ENCODE measurements around the gene GIGYF1.
"Not testable (repeated sequence)": the region's sequence is repeated elsewhere in the genome, so short reads cannot be mapped to it uniquely, and the experiment has no call there.

The GIGYF1 gene

DNA sequence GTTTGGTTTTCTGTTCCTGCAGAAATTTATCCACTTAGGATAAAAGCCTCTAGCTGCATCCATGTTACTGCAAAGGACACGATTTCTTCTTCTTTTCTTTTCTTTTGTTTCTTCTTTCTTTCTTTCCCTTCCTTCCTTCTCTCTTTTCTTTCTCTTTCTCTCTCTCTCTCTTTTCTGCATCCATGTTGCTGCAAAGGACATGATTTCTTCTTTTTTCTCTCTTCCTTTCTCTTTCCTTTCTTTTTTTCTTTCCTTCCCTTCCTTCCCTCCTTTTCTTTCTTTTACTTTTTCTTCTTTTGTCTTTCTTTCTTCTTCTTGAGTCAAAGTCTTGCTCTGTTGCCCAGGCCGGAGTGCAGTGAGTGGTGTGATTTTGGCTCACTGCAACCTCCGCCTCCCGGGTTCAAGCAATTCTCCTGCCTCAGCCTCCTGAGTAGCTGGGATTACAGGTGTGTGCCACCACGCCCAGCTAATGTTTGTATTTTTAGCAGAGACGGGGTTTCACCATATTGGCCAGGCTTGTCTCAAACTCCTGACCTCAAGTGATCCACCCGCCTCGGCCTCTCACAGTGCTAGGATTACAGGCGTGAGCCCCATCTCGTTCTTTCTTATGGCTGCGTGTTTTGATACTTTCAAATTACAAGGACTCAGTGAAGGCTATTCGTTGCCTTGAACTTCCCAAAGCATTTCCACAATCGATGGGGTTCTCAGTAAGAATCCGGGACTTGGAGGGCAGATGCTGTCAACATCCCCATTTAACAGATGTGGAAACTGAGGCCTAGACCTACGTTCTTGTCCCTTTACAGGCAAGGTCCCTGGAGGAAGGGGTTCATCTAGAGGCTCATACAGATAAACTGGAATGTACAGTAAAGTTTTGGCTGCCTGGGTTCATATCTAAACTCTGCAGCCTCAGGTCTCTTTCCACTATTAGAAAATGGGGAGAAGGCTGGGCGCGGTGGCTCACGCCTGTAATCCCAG lies 22.4 kb downstream of the GIGYF1 start:
- DNase-seq, result no peak

DNA sequence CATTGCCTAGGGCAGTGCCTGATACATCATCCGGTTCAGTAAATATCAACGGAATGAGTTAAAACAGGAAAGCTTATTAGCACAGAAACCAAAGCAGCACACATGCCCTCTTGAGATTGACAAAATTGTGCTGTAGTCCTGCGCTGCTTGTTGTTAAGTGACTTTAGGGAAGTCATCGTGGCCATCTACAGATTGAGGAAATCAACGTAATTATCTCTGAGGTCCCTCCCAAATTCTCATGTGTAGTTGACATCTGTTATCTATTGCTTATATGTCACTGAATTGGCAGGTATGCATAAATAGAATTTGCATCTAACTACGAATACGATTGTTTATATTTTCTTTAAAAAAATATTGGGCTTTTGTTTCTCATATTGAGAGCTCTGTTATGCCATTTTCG lies 24.0 kb downstream of the GIGYF1 start:
- DNase-seq, result no peak

DNA sequence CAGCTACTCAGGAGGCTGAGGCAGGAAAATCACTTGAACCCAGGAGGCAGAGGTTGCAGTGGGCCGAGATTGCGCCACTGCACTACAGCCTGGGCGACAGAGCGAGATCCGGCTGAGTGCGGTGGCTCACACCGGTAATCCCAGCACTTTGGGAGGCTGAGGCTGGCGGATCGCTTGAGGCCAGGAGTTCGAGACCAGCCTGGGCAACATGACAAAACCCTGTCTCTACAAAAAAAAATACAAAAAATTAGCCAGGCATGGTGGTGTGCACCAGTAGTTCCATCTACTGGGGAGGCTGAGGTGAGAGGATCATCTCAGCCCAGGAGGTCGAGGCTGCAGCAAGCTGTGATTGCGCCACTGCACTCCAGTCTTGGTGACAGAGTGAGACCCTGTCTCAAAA lies 24.9 kb downstream of the GIGYF1 start:
- not testable (repeated sequence) for DNase-seq

DNA sequence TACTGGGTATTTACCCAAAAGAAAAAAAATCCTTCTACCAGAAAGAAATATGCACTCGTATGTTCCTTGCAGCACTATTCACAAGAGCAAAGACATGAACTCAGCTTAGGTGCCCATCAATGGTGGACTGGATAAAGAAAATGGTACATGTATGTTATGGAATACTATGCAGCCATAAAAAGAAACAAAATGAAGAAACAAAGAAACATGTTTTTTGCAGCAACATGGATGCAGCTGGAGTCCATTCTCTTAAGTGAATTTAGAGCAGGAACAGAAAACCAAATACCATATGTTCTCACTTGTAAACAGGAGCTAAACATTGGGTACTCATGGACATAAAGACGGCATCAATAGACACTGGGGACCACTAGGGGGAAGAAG lies 26.0 kb downstream of the GIGYF1 start:
- no peak for DNase-seq

DNA sequence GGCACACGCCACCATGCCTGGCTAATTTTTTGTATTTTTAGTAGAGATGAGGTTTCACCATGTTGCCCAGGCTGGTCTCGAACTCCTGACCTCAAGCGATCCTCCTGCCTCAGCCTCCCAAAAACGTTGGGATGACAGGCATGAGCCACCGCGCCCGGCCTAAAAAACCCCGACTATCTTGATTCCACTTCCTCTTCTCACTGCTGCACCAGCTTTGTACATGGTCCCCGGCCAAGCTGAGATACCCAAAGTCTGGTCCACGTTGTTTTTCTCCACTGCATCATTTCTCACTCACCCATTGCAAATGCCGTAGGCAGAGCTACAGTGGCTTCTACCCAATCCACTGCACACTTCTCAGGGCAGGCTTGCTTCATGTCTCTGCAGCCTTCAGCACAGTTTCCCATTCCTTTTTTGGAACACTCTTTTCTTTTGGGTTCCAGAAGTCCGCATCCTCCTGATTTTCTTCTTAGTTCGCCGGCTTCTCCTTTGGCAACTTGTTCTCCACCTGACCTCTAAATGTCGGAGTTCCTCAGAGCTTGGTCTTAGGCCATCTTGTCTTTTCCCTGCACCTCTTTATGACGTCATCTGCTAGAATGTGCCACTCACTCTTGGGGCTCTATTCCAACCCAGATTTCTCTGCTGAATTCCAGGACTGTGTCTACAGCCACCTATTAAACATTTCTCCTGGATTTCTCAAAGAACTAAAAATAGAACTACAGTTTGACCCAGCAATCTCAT lies 26.6 kb downstream of the GIGYF1 start:
- no peak for DNase-seq

DNA sequence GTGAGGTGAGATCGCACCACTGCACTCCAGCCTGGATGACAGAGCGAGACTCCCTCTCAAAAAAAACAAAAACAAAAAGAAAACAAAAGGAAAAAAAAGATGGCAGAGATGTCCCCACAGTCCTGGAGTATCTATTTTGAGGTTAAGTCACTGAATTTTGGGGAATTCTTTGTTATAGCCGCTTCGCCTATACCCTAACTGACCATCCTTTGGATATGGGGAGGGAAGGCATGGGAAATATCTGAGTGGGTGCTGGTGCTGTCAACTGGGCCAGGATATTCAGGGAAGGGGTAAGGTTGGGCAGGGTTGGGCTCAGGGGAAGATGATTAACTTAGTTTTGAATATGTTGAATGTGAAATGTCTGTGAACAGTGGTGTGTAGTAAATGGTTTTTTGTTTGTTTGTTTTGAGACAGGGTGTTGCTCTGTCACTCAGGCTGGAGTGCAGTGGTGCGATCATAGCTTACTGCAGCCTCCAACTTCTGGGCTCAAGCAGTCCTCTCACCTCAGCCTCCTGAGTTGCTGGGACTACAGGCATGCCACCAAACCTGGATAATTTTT lies 28.8 kb downstream of the GIGYF1 start:
- no peak for DNase-seq

DNA sequence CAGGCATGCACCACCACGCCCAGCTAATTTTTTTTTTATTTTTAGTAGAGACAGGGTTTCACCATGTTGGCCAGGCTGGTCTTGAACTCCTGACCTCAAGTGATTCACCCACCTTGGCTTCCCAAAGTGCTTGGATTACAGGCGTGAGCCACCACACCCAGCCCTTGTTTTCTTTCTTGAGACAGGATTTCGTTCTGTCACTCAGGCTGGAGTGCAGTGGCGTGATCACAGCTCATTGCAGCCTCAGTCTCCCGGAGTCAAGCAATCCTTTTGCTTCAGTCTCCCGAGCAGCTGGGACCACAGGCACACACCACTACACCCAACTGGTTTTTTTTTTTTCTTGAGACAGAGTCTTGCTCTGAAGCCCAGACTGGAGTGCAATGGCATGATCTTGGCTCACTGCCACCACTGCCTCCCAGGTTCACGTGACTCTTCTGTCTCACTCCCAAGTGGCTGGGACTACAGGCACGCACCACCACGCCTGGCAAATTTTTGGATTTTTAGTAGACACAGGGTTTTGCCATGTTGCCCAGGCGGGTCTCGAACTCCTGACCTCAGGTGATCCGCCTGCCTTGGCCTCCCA lies 31.8 kb downstream of the GIGYF1 start:
- DNase-seq, result not testable (repeated sequence)

DNA sequence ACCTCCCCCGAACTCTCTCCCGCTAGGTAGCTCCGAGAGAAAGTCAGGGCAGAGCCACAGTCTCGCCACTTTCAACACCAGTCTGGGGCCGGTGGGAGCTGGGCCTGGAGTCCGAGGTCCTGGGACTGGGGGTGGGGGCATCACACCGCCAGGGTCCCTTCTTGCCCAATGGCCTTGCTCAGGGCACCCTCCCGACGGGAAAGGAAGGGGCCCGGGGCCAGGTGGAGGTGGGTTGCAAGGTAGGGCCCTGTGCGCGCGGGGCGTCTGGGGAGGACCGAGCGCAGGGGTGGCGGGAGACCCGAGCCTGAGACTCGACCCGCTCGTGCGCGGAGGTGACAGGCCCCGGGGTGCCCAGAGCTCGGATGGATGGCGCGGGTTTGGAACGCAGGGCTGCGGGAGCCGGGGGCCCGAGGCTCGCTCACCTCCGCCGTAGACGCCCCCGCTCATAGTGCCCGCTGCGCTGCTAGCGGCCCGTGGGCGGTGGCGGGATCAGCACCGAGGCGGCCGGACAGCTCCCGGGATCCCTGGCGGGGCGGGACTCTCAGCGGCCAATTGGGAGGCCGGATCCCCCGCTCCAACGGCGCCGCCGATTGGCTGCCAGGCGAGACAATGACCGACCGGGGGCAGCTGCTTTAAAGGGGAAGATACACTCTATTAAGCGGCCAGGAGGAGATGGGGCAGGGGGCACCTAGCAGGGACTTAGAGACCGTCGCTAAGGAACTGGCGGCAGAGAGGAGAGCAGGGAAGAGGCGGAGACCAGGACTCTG lies 38.0 kb downstream of the GIGYF1 start, which contains the start of gene ACTL6B:
Gene ACTL6B (minus strand): TSS at position 541 of the 767 bp plus-strand sequence. CDS start 94 bp downstream, at position 447.
- DNase-seq, result peak; percentile 76

DNA sequence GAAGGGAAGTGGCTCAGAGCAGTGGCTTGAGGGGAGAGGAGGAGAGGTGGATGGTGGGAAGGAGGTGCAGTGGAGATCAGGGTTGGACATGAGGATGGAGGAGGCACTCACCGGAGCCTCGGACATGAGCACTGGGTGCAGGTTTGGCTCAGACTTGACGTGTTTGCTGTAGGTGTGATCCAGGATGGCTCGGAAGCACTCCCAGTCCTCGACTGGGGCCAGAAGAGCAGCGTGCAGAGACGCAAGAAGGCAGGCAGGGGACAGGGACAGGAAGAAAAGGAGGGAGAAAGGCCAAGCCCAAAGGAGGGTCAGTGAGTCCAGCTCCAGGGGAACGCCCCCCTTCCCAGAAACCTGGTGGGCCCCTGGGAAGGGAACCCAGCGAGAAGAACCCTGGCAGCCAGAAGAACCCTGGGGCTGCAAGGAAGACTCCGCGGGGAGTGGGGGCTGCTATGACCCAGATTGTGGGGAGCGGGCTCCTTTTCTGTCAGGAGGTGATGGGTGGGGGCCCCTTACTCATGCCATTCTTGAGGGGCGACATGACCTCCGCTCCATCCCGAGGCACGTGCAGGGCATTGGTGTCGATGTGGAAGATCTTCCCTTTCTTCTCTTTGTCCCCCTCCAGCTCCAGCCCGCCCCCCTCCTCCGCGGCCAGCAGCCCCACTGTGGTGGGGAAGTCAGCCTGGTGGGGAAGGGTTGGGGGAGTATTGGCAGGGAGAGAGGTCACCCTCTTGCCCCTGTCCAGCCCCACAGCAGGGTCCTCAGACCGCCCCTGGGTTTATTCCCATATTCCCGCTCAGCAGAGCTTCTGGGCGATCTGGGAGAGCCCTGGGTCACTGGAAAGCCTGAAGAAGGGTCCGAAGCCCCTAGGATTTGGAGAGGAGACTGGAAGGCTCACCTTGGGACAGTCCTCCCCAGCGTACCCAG lies 38.9 kb downstream of the GIGYF1 start:
- no peak for DNase-seq

DNA sequence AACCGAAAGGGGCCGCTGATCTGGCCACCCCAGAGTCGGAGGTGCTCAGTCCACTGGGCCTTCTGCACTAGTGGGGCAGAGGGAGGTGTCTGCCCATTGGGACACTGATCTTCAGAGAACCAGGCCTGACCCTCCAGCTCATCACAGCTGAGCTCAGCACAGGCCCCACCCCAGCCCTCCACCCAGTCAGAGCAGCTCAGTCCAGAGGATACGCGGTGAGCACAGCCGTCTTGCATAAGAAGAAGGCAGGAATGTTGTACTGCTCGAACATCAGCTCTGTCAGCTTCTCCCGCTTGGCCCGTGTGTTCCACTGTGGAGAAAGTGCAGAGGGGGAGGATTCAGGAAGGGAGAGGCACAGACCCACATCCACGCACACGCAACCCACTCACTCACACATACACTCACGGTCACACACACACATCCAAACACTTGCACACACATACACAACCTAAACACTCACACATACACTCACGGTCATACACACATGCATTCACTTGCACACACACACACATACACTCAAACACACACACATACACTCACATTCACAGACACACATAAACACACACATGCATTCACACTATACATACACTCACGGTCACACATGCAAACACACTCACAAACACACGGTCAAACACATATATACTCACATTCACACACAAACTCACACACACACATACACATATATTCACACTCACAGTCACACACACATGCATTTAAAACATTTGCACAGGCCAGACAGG lies 44.1 kb downstream of the GIGYF1 start:
- DNase-seq, result no peak

DNA sequence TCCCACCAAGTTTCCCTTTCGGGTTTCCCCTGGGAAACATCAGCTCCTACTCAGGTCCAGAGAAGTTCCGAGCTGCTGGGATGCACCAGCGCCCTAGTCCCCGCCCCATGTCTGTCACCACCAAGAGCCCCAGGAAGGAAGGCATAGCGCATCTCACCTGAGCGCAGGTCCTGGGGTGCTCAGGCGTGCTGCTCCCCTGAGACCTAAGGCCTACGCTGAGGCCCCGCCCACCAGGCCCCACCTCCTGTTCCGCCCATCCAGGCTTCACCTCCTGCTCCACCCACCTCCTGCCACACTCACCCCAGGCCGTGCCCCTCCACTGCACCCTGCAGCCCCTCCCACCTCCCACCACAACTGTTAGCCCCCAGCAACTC lies 51.5 kb downstream of the GIGYF1 start:
- peak; percentile 8 for DNase-seq

DNA sequence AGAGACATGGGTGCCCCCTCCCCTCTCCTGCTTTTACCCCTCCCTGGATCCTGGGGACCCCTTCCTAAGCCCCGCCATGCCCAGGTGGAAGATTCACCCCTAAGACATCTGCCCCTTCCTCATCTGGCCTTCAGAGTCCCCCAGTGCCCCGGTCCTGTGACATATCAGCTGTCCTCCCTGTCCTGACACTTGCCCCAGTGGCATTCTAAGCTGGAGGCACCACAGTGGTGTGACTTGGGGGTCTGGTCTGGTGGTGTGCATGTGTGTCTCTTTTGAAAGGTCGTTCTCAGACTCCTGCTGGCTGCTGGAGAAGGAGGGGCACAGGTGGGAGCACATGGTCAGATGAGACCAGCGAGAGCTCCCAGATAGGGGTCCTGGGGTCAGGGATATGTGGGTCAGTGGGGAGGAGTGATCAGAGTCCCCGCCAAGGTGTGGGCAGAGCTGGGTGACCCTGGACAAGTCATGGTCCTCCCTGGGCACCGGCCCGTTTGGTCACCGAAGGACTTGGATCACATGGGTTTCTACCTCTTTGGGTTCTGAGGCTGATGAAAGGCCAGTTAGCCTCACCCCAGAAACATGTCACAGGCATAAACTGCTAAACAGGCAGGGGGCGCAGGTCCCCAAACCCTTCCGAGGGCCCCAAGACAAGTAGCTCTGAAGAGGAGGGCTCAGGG lies 52.1 kb downstream of the GIGYF1 start:
- no peak for DNase-seq

DNA sequence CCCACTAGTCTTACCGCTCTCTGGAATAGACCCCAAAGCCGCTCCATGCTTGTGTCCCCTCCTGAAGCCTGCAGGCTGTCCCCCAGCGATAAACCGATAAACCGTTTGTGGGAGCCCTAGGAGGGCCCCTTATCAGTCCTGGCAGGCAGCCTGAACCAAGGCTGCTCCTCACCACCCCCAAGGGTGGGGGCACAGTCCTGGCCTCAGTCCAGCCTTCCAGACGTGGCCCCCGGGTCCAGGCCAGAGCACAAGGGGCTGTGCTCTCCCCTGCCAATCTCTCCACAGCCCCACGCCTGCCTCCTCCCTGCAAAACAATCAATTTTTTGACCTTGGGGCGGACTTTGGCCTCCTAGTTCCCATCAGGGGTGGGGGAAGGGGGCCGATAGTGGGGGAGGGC lies 52.6 kb downstream of the GIGYF1 start, which contains the start of gene TFR2:
Gene TFR2 (minus strand): TSS at position 90 of the 397 bp plus-strand sequence. CDS start 43 bp downstream, at position 47.
- no peak for DNase-seq

DNA sequence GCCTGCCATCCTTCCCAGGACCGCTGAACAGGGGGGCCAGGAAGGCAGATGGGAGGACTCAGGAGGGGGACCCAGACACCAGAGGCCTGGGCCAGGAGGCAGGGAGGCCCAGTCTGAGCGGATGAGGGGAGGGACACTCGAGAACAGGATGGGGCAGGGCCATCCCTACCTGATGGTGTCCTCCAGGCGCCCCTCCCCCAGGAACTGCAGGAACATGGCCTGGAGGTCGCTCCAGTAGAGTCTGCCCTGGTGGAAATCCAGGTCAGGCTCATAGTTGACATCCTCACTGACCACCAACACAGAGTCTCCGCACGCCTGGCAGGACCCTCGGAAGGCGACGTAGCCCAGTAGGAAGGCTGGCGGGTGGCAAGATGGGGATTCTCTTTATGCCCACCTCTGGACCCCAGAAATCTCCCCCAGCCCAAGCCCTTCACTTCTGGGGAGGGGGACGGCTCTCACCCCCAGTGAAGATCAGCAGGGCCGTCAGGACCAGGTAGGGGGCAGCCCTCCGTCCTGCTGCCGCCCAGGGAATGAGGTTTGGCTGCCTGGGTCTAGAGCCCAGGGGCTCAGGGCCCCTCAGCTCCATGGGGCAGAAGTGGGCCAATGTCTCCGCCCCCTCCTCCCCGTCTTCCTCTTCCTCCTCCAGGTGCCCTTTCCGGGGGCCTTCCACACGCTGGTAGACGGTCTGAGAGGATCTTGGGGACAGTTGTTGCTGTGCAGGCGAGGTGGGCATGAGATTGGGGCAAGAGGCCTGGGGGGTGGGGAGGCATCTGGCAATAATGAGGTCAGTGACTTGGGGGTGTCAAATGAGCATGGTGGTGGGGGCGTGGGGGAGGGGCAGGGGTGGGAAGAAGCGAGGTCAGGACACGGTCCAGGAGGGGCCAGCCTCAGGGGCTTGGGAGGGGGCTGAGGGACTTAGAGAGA lies 53.3 kb downstream of the GIGYF1 start:
- DNase-seq, result no peak

DNA sequence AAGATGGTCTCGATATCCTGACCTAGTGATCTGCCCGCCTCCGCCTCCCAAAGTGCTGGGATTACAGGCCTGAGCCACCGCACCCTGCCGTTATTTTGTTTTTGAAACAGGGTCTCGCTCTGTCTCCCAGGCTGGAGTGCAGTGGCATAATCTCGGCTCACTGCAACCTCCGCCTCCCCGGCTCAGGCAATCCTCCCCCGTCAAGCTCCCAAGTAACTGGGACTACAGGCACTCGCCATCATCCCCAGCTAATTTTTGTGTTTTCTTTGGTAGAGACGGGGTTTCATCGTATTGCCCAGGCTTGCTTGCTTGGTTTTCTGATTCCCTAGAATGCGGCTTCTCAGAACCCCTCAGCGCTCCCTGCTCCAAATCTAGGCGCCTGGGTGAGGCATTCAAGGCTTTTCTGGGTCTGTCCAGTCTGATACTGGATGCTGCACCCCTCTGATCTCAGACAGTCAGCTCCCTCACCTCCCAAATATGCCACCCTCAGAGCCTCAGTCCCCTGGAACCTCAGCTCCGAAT lies 54.0 kb downstream of the GIGYF1 start:
- no peak for DNase-seq

DNA sequence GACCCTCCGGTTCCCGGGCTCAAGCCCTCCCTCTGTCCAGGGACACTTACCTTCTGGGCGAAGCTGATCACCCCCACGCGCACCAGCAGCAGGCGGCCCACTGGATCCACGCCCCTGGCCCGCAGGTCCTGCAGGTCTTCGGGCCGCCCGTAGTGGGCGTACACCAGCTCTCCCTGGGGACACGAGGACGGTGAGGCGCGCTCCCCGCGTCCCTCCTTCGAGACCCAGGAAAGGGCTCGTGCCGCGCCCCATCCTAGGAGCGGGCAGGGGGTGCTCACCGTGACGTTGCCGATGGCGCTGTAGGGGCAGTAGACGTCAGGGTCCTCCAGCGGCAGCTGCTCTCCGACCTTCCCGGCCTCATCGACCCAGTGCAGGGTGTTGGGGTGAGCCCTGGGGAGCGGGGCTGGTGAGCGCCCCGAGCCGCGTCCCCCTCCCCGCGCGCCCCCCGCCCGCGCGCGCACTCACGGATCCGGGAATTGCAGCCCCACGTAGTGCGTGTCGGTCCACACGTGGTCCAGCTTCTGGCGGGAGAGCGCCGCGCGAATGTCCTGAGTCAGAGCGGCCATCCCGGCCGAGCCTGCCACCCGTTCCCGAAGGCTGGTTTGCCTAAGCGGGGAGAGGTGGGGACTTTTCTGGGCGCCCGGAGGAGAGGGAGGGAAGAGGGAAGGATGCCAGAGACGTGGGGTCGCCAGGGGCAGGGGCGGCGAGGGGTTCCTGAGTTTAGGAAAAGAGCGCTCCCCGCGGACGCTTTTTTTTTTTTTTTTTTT lies 60.9 kb downstream of the GIGYF1 start:
- DNase-seq, result peak; percentile 11

DNA sequence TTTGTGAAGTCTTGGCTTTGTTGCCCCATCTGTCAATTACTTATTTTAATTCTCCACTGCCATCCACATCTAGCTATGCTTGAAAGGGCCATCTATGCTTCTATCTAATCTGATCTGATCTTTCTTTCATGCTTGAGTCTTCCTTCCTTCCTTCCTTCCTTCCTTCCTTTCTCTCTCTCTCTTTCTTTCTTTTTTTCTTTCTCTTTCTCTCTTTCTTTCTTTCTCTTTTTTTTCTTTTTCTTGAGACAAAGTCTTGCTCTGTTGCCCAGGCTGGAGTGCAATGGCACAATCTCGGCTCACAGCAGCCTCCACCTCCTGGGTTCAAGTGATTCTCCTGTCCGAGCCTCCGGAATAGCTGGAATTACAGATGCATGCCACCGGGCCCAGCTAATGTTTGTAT lies 64.0 kb downstream of the GIGYF1 start:
- no peak for DNase-seq

Data from NCI-H1105 (cell line).